H9 (cell line): ENCODE measurements around the gene DPF3. TPM values are rescaled to one million over a fixed set of nuclear protein-coding genes. Genes with fewer than 3 reads are reported as not detected.

ENCODE experiments used
- DNase-seq: peaks from one replicate; pipeline ENCODE4 v3.0.0-alpha.2; 2017
- H2AFZ ChIP-seq: one replicate; pipeline ENCODE4 v1.6.1; 2013; ENCODE audit warnings: mild to moderate bottlenecking, low read length, control low read depth, moderate library complexity
- H2AK5ac ChIP-seq: 2 replicates; pipeline ENCODE4 v1.6.1; 2013; ENCODE audit warnings: low read length, control low read depth, mixed read lengths; ENCODE audit not compliant: insufficient read length
- H2BK120ac ChIP-seq: one replicate; pipeline ENCODE4 v1.6.1; 2013; ENCODE audit warnings: low read depth, mild to moderate bottlenecking, low read length, control low read depth, inconsistent platforms; ENCODE audit not compliant: poor library complexity, severe bottlenecking
- H2BK12ac ChIP-seq: 2 replicates; pipeline ENCODE4 v1.6.1; 2013; ENCODE audit warnings: low read length, control low read depth, mixed read lengths, low read depth; ENCODE audit not compliant: insufficient read length
- H2BK15ac ChIP-seq: 2 replicates; pipeline ENCODE4 v1.6.1; 2013; ENCODE audit warnings: low read depth, low read length, control low read depth
- H2BK20ac ChIP-seq: one replicate; pipeline ENCODE4 v1.6.1; 2013; ENCODE audit warnings: low read depth, mild to moderate bottlenecking, low read length, control low read depth, inconsistent platforms; ENCODE audit not compliant: poor library complexity, severe bottlenecking
- H2BK5ac ChIP-seq: 2 replicates; pipeline ENCODE4 v1.6.1; 2013; ENCODE audit warnings: low read length, control low read depth, mixed read lengths; ENCODE audit not compliant: insufficient read length
- H3K14ac ChIP-seq: 2 replicates; pipeline ENCODE4 v1.6.1; 2013; ENCODE audit warnings: low read length, control low read depth; ENCODE audit not compliant: insufficient read depth
- H3K18ac ChIP-seq: 2 replicates; pipeline ENCODE4 v1.6.1; 2013; ENCODE audit warnings: low read depth, mild to moderate bottlenecking, mixed read lengths, low read length, control low read depth; ENCODE audit not compliant: insufficient read length
- H3K23ac ChIP-seq: 2 replicates; pipeline ENCODE4 v1.6.1; 2013; ENCODE audit warnings: low read length, control low read depth, mixed read lengths, low read depth; ENCODE audit not compliant: insufficient read length
- H3K23me2 ChIP-seq: 2 replicates; pipeline ENCODE4 v1.6.1; 2013; ENCODE audit warnings: low read depth, mild to moderate bottlenecking, mixed read lengths, low read length, control low read depth; ENCODE audit not compliant: insufficient read length, poor library complexity, severe bottlenecking
- H3K27ac ChIP-seq: 2 replicates; pipeline ENCODE4 v1.5.1; 2013; ENCODE audit warnings: low read length, control low read depth, mixed read lengths, low read depth; ENCODE audit not compliant: insufficient read length
- H3K27me3 ChIP-seq: 2 replicates; pipeline ENCODE4 v1.6.1; 2013; ENCODE audit warnings: low read length, control low read depth, inconsistent platforms; ENCODE audit not compliant: insufficient read depth
- H3K4ac ChIP-seq: 2 replicates; pipeline ENCODE4 v1.6.1; 2013; ENCODE audit warnings: low read depth, mild to moderate bottlenecking, control low read depth, inconsistent platforms, low read length, moderate library complexity
- H3K4me1 ChIP-seq: 2 replicates; pipeline ENCODE4 v1.6.1; 2013; ENCODE audit warnings: low read length, control low read depth, inconsistent platforms; ENCODE audit not compliant: insufficient read depth
- H3K4me2 ChIP-seq: 2 replicates; pipeline ENCODE4 v1.6.1; 2013; ENCODE audit warnings: low read length, control low read depth, mixed read lengths; ENCODE audit not compliant: insufficient read length, insufficient read depth
- H3K56ac ChIP-seq: 2 replicates; pipeline ENCODE4 v1.6.1; 2013; ENCODE audit warnings: low read depth, mild to moderate bottlenecking, mixed read lengths, low read length, control low read depth; ENCODE audit not compliant: insufficient read length
- H3K79me1 ChIP-seq: 2 replicates; pipeline ENCODE4 v1.6.1; 2013; ENCODE audit warnings: low read depth, mild to moderate bottlenecking, moderate library complexity, low read length, control low read depth, inconsistent platforms; ENCODE audit not compliant: insufficient read depth, poor library complexity, severe bottlenecking
- H3K79me2 ChIP-seq: 2 replicates; pipeline ENCODE4 v1.6.1; 2013; ENCODE audit warnings: low read length, control low read depth, inconsistent platforms; ENCODE audit not compliant: insufficient read depth
- H3K9ac ChIP-seq: 2 replicates; pipeline ENCODE4 v1.6.1; 2013; ENCODE audit warnings: low read length, control low read depth, mixed read lengths; ENCODE audit not compliant: insufficient read length; ENCODE audit errors: extremely low read depth
- H3K9me3 ChIP-seq: one replicate; pipeline ENCODE4 v1.6.1; 2013; ENCODE audit warnings: low read depth, low read length, inconsistent platforms; ENCODE audit not compliant: control insufficient read depth
- H3T11ph ChIP-seq: one replicate; pipeline ENCODE4 v1.6.1; 2013; ENCODE audit warnings: mild to moderate bottlenecking, low read length, control low read depth, inconsistent platforms
- H4K20me1 ChIP-seq: one replicate; pipeline ENCODE4 v1.6.1; 2013; ENCODE audit not compliant: control insufficient read depth, insufficient read length, insufficient read depth
- H4K5ac ChIP-seq: 2 replicates; pipeline ENCODE4 v1.6.1; 2013; ENCODE audit warnings: low read depth, mild to moderate bottlenecking, mixed read lengths, low read length, control low read depth; ENCODE audit not compliant: insufficient read length
- H4K8ac ChIP-seq: replicated peaks from 2 replicates; pipeline ENCODE4 v1.6.1; 2013; ENCODE audit warnings: low read length, control low read depth, mixed read lengths, low read depth; ENCODE audit not compliant: insufficient read length
- H4K91ac ChIP-seq: 2 replicates; pipeline ENCODE4 v1.6.1; 2013; ENCODE audit warnings: low read depth, mild to moderate bottlenecking, moderate library complexity, mixed read lengths, low read length, control low read depth; ENCODE audit not compliant: insufficient read length
- H3K27ac Mint-ChIP-seq, 3 experiments: 2 replicates in 2 of 3; 3 replicates in 1 of 3; pipeline ENCODE4 v1.8.0; 2020 to 2021; ENCODE audit warnings: mixed read lengths in 3 of 3, mild to moderate bottlenecking in 1 of 3, moderate library complexity in 1 of 3
- H3K27me3 Mint-ChIP-seq: 2 replicates; pipeline ENCODE4 v1.8.0; 2021; ENCODE audit warnings: low read depth, mild to moderate bottlenecking, moderate library complexity, mixed read lengths
- H3K36me3 Mint-ChIP-seq, 3 experiments: 2 replicates in 2 of 3; 3 replicates in 1 of 3; pipeline ENCODE4 v1.8.0; 2020 to 2021; ENCODE audit warnings: low read depth in 3 of 3, mixed read lengths in 3 of 3; ENCODE audit not compliant: insufficient read depth in 1 of 3
- H3K4me1 Mint-ChIP-seq, 2 experiments: 2 replicates each; pipeline ENCODE4 v1.8.0; 2020; ENCODE audit warnings: mixed read lengths in 2 of 2
- H3K4me3 Mint-ChIP-seq, 2 experiments: 2 replicates in 1 of 2; 3 replicates in 1 of 2; pipeline ENCODE4 v1.8.0; 2020 to 2021; ENCODE audit warnings: mild to moderate bottlenecking in 2 of 2, mixed read lengths in 2 of 2, moderate library complexity in 1 of 2
- H3K9me3 Mint-ChIP-seq, 2 experiments: 2 replicates in 1 of 2; 3 replicates in 1 of 2; pipeline ENCODE4 v1.8.0; 2020; ENCODE audit warnings: mild to moderate bottlenecking in 2 of 2, mixed read lengths in 2 of 2, moderate library complexity in 1 of 2
- CTCF ChIP-seq: fragments of 200-600 bp; sonication (generic); conservative IDR thresholded peaks from 3 replicates; pipeline ENCODE4 v1.8.0; 2021; ENCODE audit warnings: antibody characterized with exemption, mild to moderate bottlenecking
- WGBS: extraction: QIAGEN DNeasy Blood & Tissue Kit; methylation state at CpG from one replicate; pipeline ENCODE4 v1.1.7; 2013; ENCODE audit warnings: missing lambda C conversion rate, low lambda C conversion rate, mixed read lengths; ENCODE audit not compliant: insufficient read length; ENCODE audit errors: extremely low coverage; 5-methylcytosine and 5-hydroxymethylcytosine counted together
- total RNA-seq: library from RNA; stranded (reverse); gene quantifications from 2 replicates; pipeline ENCODE4 v1.2.1, GENCODE V29; 2021

Gene DPF3
- total RNA-seq, 1 experiment from 2014 or later, result not detected

- Histone ChIP-seq H3K4ac (no peak overlapping the region), H2AK5ac (no peak overlapping the region), H4K5ac (no peak overlapping the region), H4K20me1 (no peaks in the 10 kb centered on the region), H4K91ac (no peak overlapping the region), H2BK5ac (no peak overlapping the region), H3K9ac (no peak overlapping the region), H3K27ac (no peak overlapping the region), H2BK20ac (no peak overlapping the region), H3K79me1 (no peaks in the 10 kb centered on the region), H3K23me2 (no peaks in the 10 kb centered on the region), H4K8ac (no peak overlapping the region), H3K56ac (no peak overlapping the region), H3K18ac (no peak overlapping the region), H3K4me2 (no peak overlapping the region), H2BK12ac (no peak overlapping the region), H3K27me3 (no peaks in the 10 kb centered on the region), H3K9me3 (no peaks in the 10 kb centered on the region), H3K4me1 (no peaks in the 10 kb centered on the region; the same call in 1 of the 2 replicates), H2BK120ac (no peak overlapping the region), H3K23ac (no peak overlapping the region), H2AFZ (no peak overlapping the region), H2BK15ac (no peak overlapping the region), H3K14ac (no peak overlapping the region), H3K79me2 (no peaks in the 10 kb centered on the region), H3T11ph (no peak overlapping the region)
- Mint-ChIP-seq H3K4me3 (no peak overlapping the region), H3K27ac (no peak overlapping the region), H3K36me3 (peaks cover 2 to 15% (median 13%) of the 10 kb centered on the region in 3 experiments; a peak in 4 of 7 replicates), H3K27me3 (no peaks in the 10 kb centered on the region; the same call in 1 of the 2 replicates), H3K4me1 (peaks cover 6 to 10% of the 10 kb centered on the region in 2 experiments; a peak in 3 of 4 replicates), H3K9me3 (peaks cover 14 to 18% of the 10 kb centered on the region in 2 experiments)
- DNase-seq, result no peak
- no CpG with 5 or more reads among the region's 3 CpGs for WGBS
- TF ChIP-seq CTCF, result no peak
Observed at GRCh38 chr14:72766296-72766695, 127.6 kb downstream of the DPF3 start.
